Activated CD8-positive, alpha-beta memory T cell treated with anti-CD3 and anti-CD28 coated beads for 1 hour (primary cell): ENCODE measurements around the gene CDK11B.
"Not testable (repeated sequence)": the region's sequence is repeated elsewhere in the genome, so short reads cannot be mapped to it uniquely, and the experiment has no call there.

Experiments used
- DNase-seq, 2 donors: peaks; one replicate each; pipeline ENCODE4 v3.0.0-alpha.2; 2020; ENCODE audit warnings: low read depth in 1 of 2; ENCODE audit errors: extremely low read depth in 1 of 2

The CDK11B gene

DNA sequence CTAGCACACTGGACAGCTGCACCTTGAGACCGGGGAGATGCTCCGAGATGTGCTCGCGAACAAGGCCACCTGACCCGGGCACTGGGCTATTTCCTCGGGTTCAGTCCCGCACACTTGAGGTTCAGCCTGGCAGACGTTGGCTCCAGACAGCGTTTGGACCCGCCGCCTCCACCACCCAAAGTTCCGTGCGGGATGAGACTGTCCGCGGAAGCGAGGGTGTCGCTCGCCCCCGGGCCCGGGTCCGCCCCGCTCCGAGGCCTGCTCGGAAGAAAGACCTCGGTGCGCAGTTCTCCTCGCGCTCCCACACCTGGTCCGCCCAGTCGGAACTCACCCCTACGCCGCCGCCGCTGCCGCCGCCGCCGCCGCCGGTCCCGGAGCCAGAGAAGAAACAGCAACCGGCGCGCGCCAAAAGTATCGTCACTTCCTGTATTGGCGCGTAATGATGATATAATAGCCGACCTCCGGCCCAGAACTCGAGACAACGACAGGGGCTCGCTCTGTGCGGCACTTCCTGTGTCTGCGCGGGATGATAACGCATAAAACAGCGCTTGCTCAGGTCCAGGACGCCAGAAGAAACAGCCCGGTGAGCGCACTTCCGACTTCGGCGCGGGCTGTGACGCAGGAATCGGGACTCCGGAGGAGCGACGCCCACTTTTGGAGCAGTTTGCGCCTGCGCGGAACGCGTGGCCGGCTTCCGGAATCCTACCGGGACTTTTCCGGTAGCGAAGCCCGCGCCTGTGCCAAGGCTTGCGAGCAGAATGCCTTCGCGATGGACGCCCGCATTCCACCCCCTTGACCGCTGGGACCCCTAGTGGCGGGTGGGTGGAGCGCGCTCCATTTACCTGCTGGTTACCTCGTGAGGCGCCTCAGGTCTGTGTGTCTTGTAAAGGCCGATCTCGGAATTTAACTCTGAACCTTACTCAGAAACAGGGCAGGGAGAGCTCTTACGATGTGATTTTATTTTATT lies at the start of gene CDK11B:
TSS of gene CDK11B (minus strand) at position 422 of the 967 bp plus-strand sequence. CDS start 1,519 bp downstream, outside the sequence.
- DNase-seq, result peak; percentile 91 to 96

DNA sequence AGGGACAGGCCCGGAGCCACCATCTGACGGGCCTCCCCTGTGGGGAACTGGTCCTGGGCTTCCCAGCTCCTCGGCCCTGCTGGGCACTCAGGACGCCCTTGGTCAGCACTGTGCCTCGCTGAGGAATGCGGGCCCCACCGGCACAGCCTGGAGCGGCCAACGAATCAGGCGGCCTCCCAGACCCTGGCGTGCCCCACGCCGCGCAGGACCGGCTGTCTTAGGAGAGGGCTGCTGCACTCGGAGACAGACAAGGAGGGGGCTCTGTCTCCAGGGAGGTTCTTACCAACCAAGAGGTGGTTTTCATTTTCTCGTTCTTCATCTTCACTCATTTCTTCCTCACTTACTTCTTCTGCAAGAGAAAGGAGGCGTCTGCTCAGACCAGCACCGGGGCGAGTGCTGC lies 49.1 kb upstream of the CDK11B start:
- not testable (repeated sequence) for DNase-seq

DNA sequence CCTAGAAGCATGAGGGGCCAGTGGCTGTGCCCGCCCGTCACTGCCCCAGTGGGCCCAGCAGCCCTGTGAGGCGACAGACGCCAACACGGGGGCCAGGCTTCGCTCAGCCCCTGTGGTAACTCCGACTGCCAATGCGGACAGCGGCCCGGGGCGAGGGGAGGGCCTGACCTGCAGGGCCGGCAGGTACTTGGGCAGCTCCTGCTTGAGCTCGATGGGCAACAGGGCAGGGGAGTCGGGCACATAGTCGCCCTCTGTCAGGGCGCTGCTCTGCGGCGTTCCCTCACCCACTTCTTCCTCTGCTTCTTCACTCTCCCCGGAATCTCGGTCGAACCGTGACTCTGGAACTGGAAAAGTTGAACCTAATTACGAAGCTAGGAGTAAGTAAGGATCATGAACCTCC lies 48.4 kb upstream of the CDK11B start:
- DNase-seq, result not testable (repeated sequence)

DNA sequence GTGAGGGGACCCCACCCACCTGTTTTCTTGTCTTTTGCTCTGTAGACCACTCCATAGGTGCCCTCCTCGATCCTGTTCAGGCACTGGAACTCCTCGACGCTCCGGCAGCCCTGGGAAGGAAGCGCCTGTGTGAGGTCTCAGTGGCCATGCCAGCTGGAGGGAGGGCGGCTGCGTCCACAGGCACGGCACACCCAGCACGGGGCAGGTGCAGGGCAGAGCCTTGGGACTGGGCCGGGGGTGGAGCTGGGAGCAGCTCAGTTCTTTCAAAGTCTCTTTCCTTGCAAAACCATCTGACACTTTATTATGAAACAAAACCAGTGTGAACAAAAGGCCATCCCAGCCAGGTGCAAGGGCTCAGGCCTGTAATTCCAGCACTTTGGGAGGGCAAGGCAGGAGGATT lies 46.8 kb upstream of the CDK11B start:
- not testable (repeated sequence) for DNase-seq

DNA sequence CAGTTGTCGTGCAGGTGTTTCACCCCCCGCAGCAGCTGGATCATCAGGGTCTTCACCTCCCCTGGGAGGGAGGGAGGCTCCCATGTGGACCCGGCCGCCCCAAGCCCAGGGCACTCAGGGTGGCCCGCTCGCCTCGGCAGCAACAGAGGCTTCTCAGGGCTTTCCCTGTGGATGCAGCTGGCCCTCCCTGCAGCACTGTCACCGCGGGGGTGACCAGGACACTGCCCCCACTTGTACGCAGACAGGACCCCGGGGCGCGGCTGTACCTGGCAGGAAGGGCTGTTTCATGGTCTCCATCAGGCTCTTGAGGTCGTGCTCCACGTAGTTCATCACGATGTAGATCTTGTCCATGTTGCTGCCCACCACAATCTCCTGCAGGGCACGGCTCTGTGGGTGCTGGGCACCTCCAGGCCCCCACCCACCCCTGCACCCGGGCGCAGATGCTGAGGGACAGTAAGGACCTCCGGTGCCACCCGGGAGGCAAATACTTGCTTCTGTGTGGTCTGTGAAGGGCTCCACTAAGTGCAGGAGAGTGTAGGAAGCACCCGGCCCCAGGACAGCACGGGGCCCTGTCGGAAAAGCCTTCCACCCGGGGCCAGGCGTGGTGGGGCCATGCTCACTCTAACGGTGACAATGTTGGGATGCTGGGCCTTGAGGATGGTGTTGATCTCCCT lies 45.6 kb upstream of the CDK11B start:
- not testable (repeated sequence) for DNase-seq

DNA sequence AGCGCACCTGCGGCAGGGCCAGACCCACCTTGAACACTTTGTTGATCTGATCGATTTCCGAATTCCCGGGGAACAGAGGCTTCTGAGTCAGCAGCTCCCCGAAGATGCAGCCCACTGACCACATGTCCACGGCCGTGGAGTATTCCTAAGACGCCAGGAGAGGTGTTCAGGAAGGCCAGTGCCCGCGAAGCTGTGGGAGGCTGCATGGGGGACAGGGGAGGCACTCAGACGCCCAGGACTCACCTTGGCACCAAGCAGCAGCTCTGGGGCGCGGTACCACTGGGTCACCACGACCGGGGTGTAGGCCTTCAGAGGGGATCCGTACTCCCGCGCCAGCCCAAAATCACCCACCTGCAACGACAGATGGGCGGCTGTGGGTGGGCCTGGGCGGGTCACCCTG lies 45.0 kb upstream of the CDK11B start:
- DNase-seq, result no peak

DNA sequence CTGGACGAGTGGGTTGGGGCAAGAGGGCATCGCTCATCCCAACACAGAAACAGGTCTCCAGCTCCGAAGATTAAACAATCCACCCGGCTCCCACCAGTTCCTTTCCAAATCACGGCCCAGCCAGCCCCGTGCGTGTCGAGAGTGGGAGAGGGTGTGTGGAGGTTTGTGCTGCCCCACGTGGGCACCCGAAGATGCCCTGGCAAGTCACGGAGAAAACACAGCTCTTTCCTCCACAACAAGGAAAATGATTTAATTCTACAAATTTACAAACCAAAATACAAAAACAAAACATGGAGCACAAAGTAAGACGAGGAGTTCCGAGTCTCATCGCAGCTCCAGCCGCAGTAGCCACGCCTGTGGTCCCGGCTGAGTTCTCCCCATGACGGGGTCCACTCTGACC lies 43.7 kb upstream of the CDK11B start:
- DNase-seq, result not testable (repeated sequence)

DNA sequence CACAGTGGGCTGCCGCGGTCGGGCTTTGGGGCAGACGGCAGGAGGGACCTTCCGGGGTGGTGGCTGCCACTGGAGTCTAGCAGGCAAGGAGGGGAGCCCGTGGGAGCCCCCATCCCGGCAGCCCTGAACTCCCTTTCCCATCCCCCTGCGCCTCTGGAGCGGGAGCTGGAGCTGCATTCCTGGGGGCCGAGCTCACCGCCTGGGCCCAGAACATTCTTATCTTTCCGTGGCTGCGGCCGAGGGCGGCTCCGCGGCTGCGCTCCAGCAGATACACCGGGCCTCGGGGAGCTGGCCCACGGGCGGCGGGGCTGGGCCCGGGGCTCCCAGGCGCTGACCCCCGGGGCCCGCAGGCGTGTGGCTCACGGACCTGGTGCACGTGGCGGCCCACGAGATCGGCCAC lies 41.8 kb upstream of the CDK11B start:
- DNase-seq, result not testable (repeated sequence)

DNA sequence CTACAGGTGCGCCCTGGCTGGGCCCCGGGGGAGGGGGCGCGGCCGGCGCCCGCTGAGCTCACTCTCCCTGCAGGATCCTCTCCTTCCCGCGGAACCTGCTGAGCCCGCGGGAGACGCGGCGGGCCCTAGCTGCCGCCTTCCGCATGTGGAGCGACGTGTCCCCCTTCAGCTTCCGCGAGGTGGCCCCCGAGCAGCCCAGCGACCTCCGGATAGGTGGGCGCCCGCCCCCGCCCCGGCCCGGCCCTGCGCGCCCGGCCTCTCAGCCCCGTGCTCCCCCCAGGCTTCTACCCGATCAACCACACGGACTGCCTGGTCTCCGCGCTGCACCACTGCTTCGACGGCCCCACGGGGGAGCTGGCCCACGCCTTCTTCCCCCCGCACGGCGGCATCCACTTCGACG lies 41.3 kb upstream of the CDK11B start:
- DNase-seq, result not testable (repeated sequence)

DNA sequence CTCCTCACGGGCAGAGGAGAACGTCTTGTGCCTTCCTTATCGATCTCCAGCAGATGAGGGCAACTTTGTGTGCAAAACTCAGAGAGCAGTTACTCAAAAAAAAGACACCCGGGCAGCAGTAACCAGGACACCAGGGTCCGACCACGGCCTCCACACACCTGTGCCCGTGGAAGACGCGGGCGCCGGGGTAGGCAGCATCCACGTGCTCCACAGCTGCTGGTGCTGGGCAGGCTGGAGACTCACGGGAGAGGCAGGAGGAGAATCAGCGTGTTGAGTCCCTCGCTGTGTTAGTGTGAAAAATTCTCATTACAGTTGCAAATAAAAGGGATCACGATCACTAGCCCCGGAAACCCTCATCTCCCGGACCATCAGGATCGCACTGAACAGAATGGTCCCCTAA lies 40.3 kb upstream of the CDK11B start:
- DNase-seq, result not testable (repeated sequence)

DNA sequence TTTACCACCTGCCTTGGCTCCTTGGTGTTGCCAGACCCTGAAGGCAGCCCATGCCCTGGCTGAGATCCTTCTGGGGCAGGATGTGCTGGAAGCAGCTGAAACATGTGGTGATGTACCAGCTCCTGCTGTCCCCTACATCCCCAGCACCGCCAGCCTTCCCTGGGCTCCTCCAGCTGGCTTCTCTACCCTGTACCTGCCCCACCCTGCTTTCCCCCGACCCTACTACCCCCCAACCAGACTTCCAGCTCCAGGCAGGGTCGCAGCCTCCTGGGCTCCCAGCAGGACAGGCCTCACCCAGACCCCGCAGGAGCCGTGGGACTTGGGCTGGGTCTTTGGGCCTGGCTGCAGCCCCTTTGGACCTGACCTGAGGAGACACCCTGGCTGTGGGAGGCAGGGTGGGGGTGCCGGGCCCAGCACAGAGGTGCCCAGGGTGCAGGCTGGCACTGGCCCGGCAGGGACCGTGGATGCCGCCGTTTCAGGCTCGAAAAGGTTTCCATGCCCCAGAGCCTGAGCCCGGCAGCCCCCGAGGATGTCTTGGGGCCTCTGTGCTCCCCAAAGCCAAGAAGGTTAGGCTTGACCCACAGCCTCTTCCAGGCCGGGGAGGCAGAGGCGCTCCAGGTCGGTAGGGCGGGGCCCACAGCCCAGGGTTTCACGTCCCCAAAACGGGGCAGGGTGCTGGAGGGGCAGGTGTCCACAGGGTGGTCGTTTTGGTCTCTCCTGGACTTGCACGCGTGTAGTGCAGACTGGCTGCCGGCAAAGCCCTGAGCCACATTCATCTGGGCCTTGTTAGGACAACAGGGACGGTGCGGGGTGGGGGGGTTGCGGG lies 38.8 kb upstream of the CDK11B start:
- not testable (repeated sequence) for DNase-seq

DNA sequence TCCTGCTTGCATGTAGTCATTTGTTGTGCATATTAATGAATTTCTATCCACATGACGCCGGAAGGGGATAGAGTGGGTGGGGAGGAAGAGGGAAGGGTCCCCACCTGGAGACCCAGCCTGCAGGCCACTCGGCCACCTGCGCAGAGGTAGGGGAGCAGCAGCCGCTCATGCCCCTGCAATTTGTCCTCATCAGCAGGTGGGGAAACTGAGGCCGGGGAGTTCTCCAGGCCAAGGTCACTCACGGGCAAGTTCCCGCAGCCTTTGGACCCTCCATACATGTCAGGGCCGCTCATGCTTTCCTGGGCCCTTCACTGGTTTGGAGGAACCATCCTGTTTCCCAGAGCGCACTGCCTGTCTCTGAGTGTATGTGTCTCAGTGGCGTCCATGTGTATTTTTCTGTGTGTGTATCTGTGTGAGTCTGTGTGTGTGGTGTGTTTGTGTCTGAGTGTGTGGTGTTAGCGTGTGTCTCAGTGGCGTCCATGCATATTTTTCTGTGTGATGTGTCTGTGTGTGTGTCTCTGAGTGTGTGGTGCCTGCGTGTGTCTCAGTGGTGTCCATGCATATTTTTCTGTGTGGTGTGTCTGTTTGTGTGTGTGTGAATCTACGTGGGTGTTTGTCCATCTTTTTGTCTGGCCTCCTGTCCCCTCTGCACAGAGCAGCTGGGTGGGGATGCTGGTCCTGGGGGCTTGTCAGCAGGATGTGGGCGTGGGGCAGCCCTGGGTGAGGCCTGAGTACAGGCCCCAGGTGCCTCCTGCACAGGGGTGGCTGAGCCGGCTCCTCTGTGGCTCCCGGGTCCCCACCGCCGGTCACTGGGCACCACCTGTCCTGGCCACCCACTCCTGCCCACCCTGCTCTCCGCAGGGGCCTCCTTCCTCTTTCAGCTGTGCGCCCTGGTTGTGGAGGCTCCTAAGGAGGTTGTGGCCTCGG lies 37.9 kb upstream of the CDK11B start:
- DNase-seq, result not testable (repeated sequence)

DNA sequence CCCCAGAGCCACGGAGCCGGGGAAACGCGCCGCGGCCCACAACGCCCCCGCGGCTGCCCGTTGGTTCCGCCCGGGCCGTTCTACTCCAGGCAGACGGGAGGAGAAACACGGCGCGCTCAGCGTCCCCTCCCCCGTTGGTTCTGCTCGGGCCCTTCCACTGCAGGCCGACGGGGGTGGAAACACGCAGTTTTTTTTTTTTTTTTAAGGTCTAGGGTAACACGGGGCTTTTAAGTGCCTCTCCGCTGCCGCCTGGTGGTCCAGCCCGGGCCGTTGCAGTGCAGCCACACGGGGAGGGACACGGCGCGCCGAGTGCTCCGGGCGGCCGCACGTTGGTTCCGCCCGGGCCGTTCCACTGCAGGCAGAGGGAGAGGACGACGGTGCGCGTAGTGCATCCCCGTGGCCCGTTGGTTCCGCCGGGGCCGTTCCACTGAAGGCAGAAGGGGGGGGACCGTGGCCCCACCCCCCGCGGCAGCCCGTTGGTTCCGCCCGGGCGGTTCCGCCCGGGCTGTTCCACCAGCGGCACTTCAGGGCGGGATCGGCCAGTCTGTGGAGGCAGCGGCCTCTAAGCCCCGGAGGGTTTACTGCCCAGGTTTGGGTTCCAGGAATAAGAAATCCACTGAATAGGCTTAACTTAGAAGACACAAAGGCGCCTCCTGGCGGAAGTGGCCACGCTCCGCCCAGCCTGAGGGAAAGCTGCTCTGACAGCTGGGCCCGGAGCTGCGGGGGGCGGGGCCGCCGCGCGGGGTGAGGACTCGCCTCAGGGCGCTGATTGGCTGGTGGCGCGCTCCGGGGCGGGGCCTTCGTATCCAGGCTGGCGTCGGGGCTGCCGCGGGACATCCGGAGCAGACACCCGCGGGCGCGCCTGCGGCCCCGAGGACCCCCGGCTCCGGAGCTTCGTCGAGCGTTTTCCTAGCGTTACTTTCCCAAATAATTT lies 34.2 kb upstream of the CDK11B start, which contains the start of gene SLC35E2B:
TSS of gene SLC35E2B (minus strand) at position 82 of the 934 bp plus-strand sequence. CDS start 16,096 bp downstream, outside the sequence.
- DNase-seq, result peak; percentile 91 to 95

DNA sequence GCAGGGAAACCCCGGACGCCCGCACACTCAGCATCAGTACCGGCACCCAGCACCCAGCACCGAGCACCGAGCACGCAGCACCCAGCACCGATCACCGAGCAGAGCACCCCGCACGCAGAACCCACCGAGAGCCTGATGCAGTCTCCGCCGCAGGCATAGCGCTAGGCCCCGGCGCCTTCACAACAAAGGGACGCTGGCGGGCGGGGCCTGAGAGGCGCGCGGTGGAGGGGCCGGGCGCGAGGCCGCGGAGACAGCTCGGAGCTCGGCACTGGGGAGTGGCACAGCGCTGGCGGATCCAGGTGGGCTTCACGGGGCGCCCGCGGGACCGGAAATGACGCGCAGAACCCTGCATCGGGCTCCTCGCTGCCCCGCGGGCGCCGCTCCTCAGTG lies 33.5 kb upstream of the CDK11B start:
- peak; percentile 54 to 67 for DNase-seq

DNA sequence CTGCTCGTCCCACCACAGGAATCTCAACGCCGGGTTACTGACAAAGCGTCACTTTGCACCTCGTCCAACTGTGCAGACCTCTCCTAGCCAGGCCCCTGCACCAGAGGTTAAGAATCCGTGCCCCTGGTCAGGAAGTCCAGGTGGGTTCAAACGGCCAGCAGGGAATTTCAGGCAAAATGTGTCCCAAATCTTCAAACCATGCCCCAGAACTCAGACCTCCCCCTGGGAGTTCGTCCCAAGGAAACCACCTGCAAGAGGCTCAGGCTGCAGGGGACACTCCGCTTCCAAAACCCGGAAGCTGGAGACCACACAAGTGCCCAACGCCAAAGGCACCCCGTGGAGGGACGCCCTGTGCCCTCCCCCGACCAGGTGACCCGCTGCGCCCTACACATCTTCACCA lies 32.6 kb upstream of the CDK11B start:
- not testable (repeated sequence) for DNase-seq

DNA sequence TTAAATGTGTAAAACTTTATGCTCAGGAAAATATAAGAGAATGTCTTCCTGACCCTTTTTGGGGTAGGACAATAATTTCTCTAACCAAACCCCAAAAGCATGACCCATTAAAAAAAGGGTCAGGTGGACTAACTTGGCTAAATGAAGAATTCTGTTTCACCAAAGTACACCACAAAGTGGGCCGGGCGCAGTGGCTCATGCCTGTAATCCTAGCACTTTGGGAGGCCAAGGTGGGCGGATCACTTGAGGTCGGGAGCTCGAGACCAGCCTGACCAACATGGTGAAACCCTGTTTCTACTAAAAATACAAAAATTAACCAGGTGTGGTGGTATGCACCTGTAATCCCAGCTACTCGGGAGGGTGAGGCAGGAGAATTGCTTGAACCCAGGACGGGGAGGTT lies 30.7 kb upstream of the CDK11B start:
- DNase-seq, result not testable (repeated sequence)

DNA sequence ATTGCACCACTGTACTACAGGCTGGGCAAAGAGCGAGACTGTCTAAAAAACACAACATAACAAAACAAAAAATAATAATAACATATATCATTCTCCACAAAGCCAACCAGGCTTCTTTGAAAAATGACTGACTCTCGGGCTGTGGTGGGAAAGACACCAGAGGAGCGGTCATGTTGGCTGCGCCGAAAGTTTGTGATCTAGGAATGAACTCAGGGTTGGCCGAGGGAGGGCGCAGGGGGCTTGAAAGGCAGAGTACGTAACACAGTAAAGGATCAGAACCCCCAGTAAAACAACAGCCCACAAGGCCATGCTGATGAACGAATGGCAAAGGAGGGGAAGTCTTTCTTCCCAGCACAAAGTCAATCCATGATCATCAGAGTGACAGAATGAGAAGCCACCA lies 29.0 kb upstream of the CDK11B start:
- no peak for DNase-seq

DNA sequence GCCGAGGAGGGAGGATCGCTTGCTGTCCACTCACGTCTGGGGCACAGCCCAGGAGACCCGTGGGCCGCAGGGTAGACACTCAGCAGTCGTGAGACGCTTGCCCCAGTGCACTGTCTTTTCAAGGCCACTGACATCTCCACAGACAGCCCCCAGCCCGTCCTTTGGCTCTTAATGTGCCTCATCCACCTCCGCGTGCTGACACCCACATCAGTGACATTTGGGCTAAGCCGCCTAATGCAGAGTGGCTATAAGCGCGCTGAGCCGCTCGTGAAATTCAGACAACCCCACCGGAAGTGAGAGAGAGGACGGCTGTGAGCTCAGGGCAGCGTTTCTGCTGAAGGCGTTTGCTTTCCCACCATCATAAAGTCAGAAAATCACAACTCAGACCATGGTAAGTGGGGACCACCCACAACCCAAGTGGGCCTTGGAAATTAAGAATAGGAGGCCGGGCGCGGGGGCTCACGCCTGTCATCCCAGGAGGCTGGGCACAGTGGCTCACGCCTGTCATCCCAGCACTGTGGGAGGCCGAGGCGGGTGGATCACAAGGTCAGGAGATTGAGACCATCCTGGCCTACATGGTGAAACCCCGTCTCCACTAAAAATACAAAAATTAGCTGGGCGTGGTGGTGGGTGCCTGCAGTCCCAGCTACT lies 25.4 kb upstream of the CDK11B start:
- DNase-seq, result no peak
